Stimulated activated CD4-positive, alpha-beta T cell treated with anti-CD3 and anti-CD28 coated beads, TNF-alpha, amount 100 ng/mL, for 1 hour (primary cell): Measurements from ENCODE around the gene RPL11.
A peak's percentile ranks its signal among the peaks of the same experiment; 100 is the strongest.
"Not testable (repeated sequence)": the region's sequence is repeated elsewhere in the genome, so short reads cannot be mapped to it uniquely, and the experiment has no call there.

ENCODE experiments used
- DNase-seq, 3 donors: peaks; one replicate each; pipeline ENCODE4 v3.0.0-alpha.2; 2020; ENCODE audit warnings: low read depth in 3 of 3, low spot score in 1 of 3

The RPL11 gene

GRCh38 chr1:23684415-23684814 lies 7.2 kb upstream of the RPL11 start:
- DNase-seq: no peak

GRCh38 chr1:23685197-23685596 lies 6.4 kb upstream of the RPL11 start:
- not testable (repeated sequence) for DNase-seq

GRCh38 chr1:23687680-23688079 lies 3.9 kb upstream of the RPL11 start:
- not testable (repeated sequence) for DNase-seq

- not testable (repeated sequence) for DNase-seq
These were observed 3.3 kb upstream of the RPL11 start for GRCh38 chr1:23688281-23688680.

GRCh38 chr1:23692308-23692871 lies 784 bp downstream of the RPL11 start:
- DNase-seq: peak in 1 of 3 donors; percentile 7

- DNase-seq: no peak
These were observed 2.0 kb downstream of the RPL11 start for GRCh38 chr1:23693599-23693998.

- DNase-seq: no peak
These were observed 2.8 kb downstream of the RPL11 start for GRCh38 chr1:23694371-23694770.

- no peak for DNase-seq
These were observed 4.1 kb downstream of the RPL11 start for GRCh38 chr1:23695667-23696066.

- no peak for DNase-seq
These were observed 4.9 kb downstream of the RPL11 start for GRCh38 chr1:23696335-23696989.

GRCh38 chr1:23698466-23698865 lies 6.9 kb downstream of the RPL11 start:
- no peak for DNase-seq

GRCh38 chr1:23699280-23700179 lies 7.9 kb downstream of the RPL11 start:
- no peak for DNase-seq

GRCh38 chr1:23701310-23701709 lies 9.7 kb downstream of the RPL11 start:
- DNase-seq: no peak

- DNase-seq: no peak
These were observed 10.4 kb downstream of the RPL11 start for GRCh38 chr1:23701996-23702395.

GRCh38 chr1:23704834-23705495 lies 13.4 kb downstream of the RPL11 start:
- no peak for DNase-seq

GRCh38 chr1:23709229-23709628 lies 17.6 kb downstream of the RPL11 start:
- no peak for DNase-seq

- no peak for DNase-seq
These were observed 26.9 kb downstream of the RPL11 start for GRCh38 chr1:23718482-23718881.

- no peak for DNase-seq
These were observed 27.7 kb downstream of the RPL11 start for GRCh38 chr1:23719162-23719820.

GRCh38 chr1:23720256-23720995 lies 28.8 kb downstream of the RPL11 start:
- DNase-seq: no peak

GRCh38 chr1:23722652-23723051 lies 31.0 kb downstream of the RPL11 start:
- no peak for DNase-seq

GRCh38 chr1:23726686-23727085 lies 35.1 kb downstream of the RPL11 start:
- DNase-seq: no peak
